ENCODE data around the gene IFITM2. TPM values are rescaled to one million over a fixed set of nuclear protein-coding genes. Genes with fewer than 3 reads are reported as not detected.
"Not testable (repeated sequence)": the region's sequence is repeated elsewhere in the genome, so short reads cannot be mapped to it uniquely, and the experiment has no call there.

Gene IFITM2
- total RNA-seq (100 to 1,000 TPM in 2 of 6 donors, 10 to 100 TPM in 4; 32.1 to 120 (median 63.6) TPM), polyA plus RNA-seq (100 to 1,000 TPM; 169 to 182 TPM)

DNA sequence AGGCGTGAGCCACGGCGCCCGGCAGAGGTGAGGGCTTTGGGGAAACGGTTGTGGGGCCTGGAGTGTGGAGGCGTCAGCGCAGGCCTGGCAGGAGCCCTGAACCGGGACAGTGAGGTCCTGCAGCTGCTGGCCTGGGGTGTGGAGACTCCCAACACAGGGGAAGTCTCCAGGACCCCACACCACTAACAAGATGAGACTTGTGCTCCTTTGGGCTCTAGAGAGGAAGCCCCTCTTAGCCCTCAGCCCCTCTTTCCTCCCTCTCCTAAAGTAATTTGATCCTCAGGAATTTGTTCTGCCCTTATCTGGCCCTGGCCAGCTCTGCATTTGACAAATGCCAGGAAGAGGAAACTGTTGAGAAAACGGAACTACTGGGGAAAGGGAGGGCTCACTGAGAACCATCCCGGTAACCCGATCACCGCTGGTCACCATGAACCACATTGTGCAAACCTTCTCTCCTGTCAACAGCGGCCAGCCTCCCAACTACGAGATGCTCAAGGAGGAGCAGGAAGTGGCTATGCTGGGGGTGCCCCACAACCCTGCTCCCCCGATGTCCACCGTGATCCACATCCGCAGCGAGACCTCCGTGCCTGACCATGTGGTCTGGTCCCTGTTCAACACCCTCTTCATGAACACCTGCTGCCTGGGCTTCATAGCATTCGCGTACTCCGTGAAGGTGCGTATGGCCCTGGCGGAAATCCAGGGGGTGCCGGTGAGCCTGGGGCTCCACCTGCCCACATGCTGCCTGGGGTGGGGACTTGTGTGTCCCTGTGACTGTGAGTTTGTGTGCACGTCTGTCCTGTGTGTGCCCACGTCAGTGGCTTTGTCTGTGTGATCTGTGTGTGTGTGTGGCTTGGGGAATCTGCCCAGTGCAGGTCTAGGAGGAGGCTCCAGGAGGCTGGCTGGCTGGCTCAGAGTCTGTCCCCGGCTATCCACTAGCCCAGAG, at the start of gene IFITM2:
TSS of gene IFITM2 (plus strand) at position 51 of the 943 bp plus-strand sequence. CDS start at position 428, 377 bp downstream.
- FAIRE-seq, H3K9me3 ChIP-seq, H3K36me3 ChIP-seq, H3K27me3 ChIP-seq, H3K4me1 ChIP-seq: not testable (repeated sequence)
- Histone ChIP-seq H3K27ac (peak within 1 kb of the TSS; percentile 55 to 84 (median 70)), H3K4me3 (peak within 1 kb of the TSS in 2 of 4 donors; percentile 18 to 49)
- intact Hi-C loops (cut with DNase I), result loop anchor here in 2 of 3 donors (5.0 to 10.0 kb wide), 2 partner anchors 44 to 47 kb away; no protein-coding TSS in a partner anchor
- peak; percentile 45 to 66 (median 56) for DNase-seq
- peak; percentile 10 to 66 (median 48) for ATAC-seq
- 31 to 37% methylated on average over 24 to 27 of the region's 28 CpGs for WGBS, 2 donors

- TF ChIP-seq, protein P1, sequence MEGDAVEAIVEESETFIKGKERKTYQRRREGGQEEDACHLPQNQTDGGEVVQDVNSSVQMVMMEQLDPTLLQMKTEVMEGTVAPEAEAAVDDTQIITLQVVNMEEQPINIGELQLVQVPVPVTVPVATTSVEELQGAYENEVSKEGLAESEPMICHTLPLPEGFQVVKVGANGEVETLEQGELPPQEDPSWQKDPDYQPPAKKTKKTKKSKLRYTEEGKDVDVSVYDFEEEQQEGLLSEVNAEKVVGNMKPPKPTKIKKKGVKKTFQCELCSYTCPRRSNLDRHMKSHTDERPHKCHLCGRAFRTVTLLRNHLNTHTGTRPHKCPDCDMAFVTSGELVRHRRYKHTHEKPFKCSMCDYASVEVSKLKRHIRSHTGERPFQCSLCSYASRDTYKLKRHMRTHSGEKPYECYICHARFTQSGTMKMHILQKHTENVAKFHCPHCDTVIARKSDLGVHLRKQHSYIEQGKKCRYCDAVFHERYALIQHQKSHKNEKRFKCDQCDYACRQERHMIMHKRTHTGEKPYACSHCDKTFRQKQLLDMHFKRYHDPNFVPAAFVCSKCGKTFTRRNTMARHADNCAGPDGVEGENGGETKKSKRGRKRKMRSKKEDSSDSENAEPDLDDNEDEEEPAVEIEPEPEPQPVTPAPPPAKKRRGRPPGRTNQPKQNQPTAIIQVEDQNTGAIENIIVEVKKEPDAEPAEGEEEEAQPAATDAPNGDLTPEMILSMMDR (IDR thresholded peaks at IDR 0.05), result no peak
- Histone ChIP-seq H3K36me3 (no peaks in the 10 kb centered on the region), H3K4me3 (no peak overlapping the region), H3K27ac (no peak overlapping the region), H3K4me1 (no peaks in the 10 kb centered on the region), H3K27me3 (no peaks in the 10 kb centered on the region), H3K9me3 (no peaks in the 10 kb centered on the region)
- no peak for FAIRE-seq
- DNase-seq, result no peak
- intact Hi-C loops (cut with DNase I), result no loop called here
- no peak for ATAC-seq
- WGBS, 2 donors, result 70 to 71% methylated on average over 10 of the region's 10 CpGs
Observed at GRCh38 chr11:259413-259812, 48.2 kb upstream of the IFITM2 start.

- TF ChIP-seq, protein P1 (IDR thresholded peaks at IDR 0.05), result no peak
- intact Hi-C loops (cut with DNase I), result no loop called here
- no peak overlapping the region for H3K4me3 ChIP-seq
- ATAC-seq, result no peak
- no peaks in the 10 kb centered on the region for H3K4me1 ChIP-seq
- no peak for DNase-seq
- no peaks in the 10 kb centered on the region for H3K27me3 ChIP-seq
- FAIRE-seq, result no peak
- no peaks in the 10 kb centered on the region for H3K9me3 ChIP-seq
- 85 to 86% methylated on average over 4 of the region's 4 CpGs for WGBS, 2 donors
- no peaks in the 10 kb centered on the region for H3K36me3 ChIP-seq
- H3K27ac ChIP-seq, result no peak overlapping the region
Observed at GRCh38 chr11:261624-262023, 46.0 kb upstream of the IFITM2 start.

- H3K27ac ChIP-seq, result no peak overlapping the region
- H3K27me3 ChIP-seq, result no peaks in the 10 kb centered on the region
- WGBS, 2 donors, result 90 to 91% methylated on average over 4 to 5 of the region's 13 CpGs
- H3K36me3 ChIP-seq, result no peaks in the 10 kb centered on the region
- TF ChIP-seq, protein P1 (IDR thresholded peaks at IDR 0.05), result no peak
- ATAC-seq, result peak in 1 of 4 donors; percentile 10
- no peak overlapping the region for H3K4me3 ChIP-seq
- DNase-seq, result peak in 1 of 6 donors; percentile 40
- no peaks in the 10 kb centered on the region for H3K9me3 ChIP-seq
- no peak for FAIRE-seq
- intact Hi-C loops (cut with DNase I), result no loop called here
- H3K4me1 ChIP-seq, result no peaks in the 10 kb centered on the region
Observed at GRCh38 chr11:266676-267439, 40.8 kb upstream of the IFITM2 start.

- ATAC-seq, result peak in 3 of 4 donors; percentile 23 to 51 (median 51)
Observed at GRCh38 chr11:267491-267994, 40.1 kb upstream of the IFITM2 start.

GRCh38 chr11:268716-269145, 38.9 kb upstream of the IFITM2 start:
- H3K27me3 ChIP-seq; H3K4me1 ChIP-seq; H3K36me3 ChIP-seq; H3K9me3 ChIP-seq; intact Hi-C loops (cut with DNase I); FAIRE-seq: not testable (repeated sequence)
- DNase-seq (peak in 1 of 6 donors; percentile 54), ATAC-seq (peak in 3 of 4 donors; percentile 63 to 85 (median 82))
- peak overlapping the region in 1 of 4 donors; percentile 7 for H3K4me3 ChIP-seq
- 52 to 57% methylated on average over 15 to 16 of the region's 16 CpGs for WGBS, 2 donors
- H3K27ac ChIP-seq, result peak overlapping the region in 3 of 4 donors; percentile 16 to 56 (median 43)

More at GRCh38 chr11:267491-267994, 40.1 kb upstream of the IFITM2 start:
- Histone ChIP-seq H3K36me3 (no peaks in the 10 kb centered on the region), H3K27me3 (no peaks in the 10 kb centered on the region), H3K9me3 (no peaks in the 10 kb centered on the region), H3K27ac (peak overlapping the region in 2 of 4 donors; percentile 43 to 56), H3K4me1 (no peaks in the 10 kb centered on the region), H3K4me3 (peak overlapping the region in 1 of 4 donors; percentile 12)
- 61 to 67% methylated on average over 14 to 17 of the region's 18 CpGs for WGBS, 2 donors
- intact Hi-C loops (cut with DNase I), result no loop called here
- FAIRE-seq (no peak), DNase-seq (peak in 1 of 6 donors; percentile 51)
- TF ChIP-seq, protein P1 (IDR thresholded peaks at IDR 0.05), result no peak

Data from pancreas (tissue), 10 donors.